GM12874 (cell line): ENCODE data around the gene MAPKAP1.

Source experiments
- TF ChIP-seq, protein P1 (sequence below): IDR thresholded peaks from 2 replicates; pipeline ENCODE4 v1.5.1; 2011; ENCODE audit warnings: low read depth, mild to moderate bottlenecking, control low read depth, low read length, moderate library complexity; ENCODE audit not compliant: insufficient read depth

MAPKAP1 gene

DNA sequence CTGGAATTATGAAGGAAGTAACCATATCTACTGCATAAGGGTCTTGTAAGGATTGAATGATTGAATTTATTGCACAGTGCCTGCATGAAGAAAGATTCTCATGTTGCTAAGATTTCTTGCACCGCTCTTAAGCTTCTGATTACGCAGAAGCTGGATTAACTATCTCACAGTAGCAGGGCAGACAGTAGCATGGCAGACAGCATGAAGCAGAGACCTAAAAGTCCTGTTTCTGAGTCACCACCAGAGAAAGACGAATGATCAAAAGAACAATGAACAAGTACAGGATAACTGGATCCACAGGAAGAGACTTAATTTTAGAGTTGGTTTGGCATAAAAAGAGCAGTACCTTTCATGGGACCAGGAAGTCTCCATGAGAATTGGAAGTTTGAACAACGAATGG lies 142.4 kb downstream of the MAPKAP1 start:
- TF ChIP-seq, protein P1, sequence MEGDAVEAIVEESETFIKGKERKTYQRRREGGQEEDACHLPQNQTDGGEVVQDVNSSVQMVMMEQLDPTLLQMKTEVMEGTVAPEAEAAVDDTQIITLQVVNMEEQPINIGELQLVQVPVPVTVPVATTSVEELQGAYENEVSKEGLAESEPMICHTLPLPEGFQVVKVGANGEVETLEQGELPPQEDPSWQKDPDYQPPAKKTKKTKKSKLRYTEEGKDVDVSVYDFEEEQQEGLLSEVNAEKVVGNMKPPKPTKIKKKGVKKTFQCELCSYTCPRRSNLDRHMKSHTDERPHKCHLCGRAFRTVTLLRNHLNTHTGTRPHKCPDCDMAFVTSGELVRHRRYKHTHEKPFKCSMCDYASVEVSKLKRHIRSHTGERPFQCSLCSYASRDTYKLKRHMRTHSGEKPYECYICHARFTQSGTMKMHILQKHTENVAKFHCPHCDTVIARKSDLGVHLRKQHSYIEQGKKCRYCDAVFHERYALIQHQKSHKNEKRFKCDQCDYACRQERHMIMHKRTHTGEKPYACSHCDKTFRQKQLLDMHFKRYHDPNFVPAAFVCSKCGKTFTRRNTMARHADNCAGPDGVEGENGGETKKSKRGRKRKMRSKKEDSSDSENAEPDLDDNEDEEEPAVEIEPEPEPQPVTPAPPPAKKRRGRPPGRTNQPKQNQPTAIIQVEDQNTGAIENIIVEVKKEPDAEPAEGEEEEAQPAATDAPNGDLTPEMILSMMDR, result no peak

DNA sequence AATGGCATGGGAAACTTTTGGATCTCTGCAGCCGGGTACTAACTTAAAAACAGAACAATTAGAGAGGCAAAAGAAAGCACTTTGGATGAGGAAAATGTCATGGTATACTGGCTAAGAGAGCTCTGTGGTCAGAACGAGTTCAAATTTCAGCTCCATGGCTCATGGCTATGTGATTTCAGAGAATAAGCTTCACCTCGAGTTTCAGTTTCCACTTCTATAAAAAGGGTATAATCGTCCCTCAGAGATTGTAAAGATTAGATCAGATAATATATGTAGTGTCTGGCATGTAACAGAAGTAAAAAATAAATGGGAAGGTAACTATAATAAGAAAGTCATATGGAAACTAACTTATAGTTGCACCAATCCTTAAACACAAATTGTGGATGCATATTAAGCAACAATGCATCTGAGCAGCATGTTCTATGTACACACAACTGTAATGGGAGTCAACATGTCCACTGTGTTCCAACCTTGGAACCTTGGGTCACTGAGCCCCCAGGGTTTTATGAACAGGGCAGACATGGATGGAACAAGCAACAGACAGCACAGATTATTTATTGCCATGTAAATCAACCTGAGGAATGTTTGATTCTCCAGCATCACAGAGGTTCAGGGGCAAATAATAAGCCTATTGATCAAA lies 145.4 kb downstream of the MAPKAP1 start:
- TF ChIP-seq, protein P1, result no peak

DNA sequence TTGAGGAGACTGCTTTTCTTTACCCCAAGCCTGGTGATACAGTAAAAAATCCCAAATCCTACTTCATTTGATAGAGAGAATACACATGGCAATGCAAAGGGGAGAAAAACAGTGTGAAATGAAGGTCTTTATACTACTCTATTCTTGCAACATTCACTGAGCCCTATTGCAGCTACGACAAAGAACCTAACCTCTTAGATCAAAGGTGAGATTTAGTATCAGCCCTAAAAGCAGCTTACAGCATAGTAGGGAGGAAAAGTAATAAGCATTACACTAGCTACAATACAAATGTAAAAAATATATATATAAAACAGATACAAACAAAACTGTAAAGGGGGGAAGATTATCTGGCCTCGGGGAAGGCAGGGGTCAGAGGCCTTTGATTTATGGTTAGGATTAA lies 147.1 kb downstream of the MAPKAP1 start:
- TF ChIP-seq, protein P1, result no peak

DNA sequence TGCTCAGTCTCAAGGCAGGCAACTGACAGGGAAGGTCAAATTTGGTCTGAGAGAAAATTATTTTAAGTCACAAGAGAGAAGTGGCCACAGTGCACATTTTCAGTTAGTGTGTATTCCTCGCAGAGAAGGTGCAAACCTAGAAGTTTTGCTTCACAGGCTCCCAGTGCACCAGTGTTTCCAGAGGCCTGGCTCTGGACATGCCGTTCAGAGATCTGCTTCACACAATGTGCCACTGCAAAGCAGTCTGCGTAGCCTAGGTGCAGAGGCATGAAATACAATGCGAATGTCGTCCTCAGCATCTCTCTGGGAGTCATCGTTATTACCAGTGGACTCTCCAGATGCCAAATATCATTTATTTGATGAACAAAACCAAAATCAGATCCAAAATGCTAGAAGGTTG lies 147.8 kb downstream of the MAPKAP1 start:
- TF ChIP-seq, protein P1, result no peak

DNA sequence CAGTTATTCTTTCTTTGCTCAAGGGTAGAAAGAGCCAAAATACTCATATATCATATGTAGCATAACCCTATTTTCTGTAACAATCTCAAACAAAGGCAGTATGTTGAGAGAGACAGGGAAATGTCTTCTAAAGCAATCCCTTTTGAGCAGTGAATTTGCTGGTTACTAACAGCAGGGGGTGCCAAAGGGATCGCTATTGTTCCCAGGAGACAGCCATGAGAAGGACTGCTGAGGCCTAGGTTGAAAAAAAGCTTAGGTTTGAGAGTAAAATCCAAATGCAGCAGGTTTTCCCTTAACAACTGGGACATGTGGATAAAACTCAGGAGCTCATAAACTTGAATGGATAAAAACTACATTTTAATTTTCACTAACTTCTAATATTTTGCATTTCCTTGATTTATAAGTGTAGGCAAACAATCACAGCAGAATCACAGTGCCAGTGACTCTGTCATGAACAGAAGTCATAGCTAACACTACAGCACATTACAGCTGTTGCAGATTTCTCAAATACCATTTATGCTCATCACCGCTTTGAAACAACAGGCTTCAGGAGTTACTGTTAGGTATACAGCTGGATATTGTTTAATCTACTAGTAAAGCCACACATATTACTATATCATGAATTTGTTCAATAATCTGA lies 148.4 kb downstream of the MAPKAP1 start:
- TF ChIP-seq, protein P1, result peak; percentile 73

DNA sequence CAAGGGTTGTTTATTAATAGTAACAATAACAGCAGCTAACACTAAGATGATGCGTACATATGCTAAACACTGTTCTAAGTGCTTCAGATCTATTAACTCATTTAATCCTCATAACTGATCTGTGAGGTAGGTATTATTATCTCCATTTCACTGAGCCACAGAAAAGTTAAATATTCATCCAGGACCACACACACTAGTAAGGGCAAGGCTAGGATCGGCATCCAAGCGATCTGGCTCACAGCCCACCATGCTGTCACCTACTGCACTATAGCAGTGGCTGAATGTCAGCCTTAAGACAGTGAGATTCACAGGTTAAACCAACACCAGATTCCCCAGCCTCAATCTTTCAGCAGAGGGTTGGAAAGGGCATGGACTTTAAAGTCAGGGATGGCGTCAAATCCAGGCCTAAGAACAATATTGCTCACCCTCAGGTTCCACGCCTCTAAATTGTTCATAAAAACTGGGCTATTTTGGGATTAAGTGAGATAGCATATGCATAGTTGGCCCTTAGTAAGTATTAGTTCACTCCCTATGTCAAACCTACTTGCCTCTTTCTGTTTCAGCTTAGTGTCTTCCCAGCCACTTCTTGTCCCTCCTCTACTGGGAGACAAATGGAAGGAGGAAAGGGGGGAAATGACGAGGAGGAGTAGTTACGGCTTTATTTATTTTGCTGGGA lies 150.8 kb downstream of the MAPKAP1 start:
- TF ChIP-seq, protein P1, result no peak

DNA sequence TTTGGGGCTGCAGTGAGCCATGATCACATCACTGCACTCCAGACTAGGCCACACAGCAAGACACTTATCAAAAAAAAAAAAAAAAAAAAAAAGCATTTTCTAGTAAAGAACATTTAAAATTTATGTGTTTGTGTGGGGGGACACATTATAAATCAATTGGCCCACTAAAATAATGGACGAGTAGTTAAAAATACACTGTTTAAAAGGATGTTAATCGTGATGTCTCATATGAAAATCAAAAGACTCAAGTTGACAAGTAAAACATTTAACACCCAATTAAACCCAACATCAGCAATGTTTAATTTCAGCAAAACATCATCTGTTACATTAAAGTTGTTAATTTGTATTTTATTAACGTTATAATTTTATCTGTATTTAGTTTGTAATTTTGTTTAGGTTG lies 152.3 kb downstream of the MAPKAP1 start:
- TF ChIP-seq, protein P1, result no peak
